Measurements from ENCODE around the gene HPCAL1. TPM values are rescaled to one million over a fixed set of nuclear protein-coding genes. Genes with fewer than 3 reads are reported as not detected.
A peak's percentile ranks its signal among the peaks of the same experiment; 100 is the strongest.

HPCAL1 gene
- total and polyA plus RNA-seq, 2 experiments from 2014 or later, result 8.3 to 25.4 TPM

- Mint-ChIP-seq H3K4me3 (peak overlapping the region; percentile 75), H3K36me3 (ENCODE audit: low read depth) (peaks cover 14% of the 10 kb centered on the region), H3K9me3 (no peaks in the 10 kb centered on the region; the same call in 2 of the 3 replicates), H3K27ac (no peak overlapping the region), H3K4me1 (peaks cover 14% of the 10 kb centered on the region), H3K27me3 (ENCODE audit: insufficient read depth, low read depth, poor library complexity) (peaks cover 18% of the 10 kb centered on the region)
- Histone ChIP-seq H3K27ac (ENCODE audit: low read depth) (no peak overlapping the region), H4K20me1 (replicated peaks; ENCODE audit: insufficient read depth) (0 out of 2 replicates have a peak, but pooled peaks cover 11% of the 10 kb centered on the region), H3K36me3 (ENCODE audit: insufficient read depth) (peaks cover under 1% of the 10 kb centered on the region; the same call in 1 of the 2 replicates), H3K9me2 (ENCODE audit: insufficient read depth) (no peaks in the 10 kb centered on the region), H2AFZ (no peak overlapping the region), H3K4me1 (ENCODE audit: insufficient read depth) (peaks cover 5% of the 10 kb centered on the region), H3K4me3 (peak overlapping the region; percentile 54; the same call in 1 of the 2 replicates), H3K4me2 (peak overlapping the region; percentile 81), H3F3A (replicated peaks; ENCODE audit: low read depth) (no peaks in the 10 kb centered on the region), H3K27me3 (ENCODE audit: insufficient read depth) (peaks cover 25% of the 10 kb centered on the region), H3K79me2 (replicated peaks; ENCODE audit: insufficient read depth) (peaks cover 28% of the 10 kb centered on the region)
- DNase-seq (ENCODE audit: low spot score), result no peak
- TF ChIP-seq EZH2phosphoT487 (IDR thresholded peaks at IDR 0.05; ENCODE audit: unreplicated experiment) (no peak), POLR2AphosphoS5 (IDR thresholded peaks at IDR 0.05; ENCODE audit: low read depth) (no peak), STAT1 (IDR thresholded peaks at IDR 0.05; ENCODE audit: unreplicated experiment) (no peak), CREB1 (CRISPR knock-in tag; IDR thresholded peaks at IDR 0.05; ENCODE audit: low read depth) (no peak), ZNF462 (CRISPR knock-in tag; IDR thresholded peaks at IDR 0.05) (no peak), ETS1 (IDR thresholded peaks at IDR 0.05) (no peak), CTCF (conservative IDR thresholded peaks at IDR 0.05; ENCODE audit: low read depth in 2 of 2) (no peak), NANOG (IDR thresholded peaks at IDR 0.05; ENCODE audit: borderline replicate concordance) (no peak), JUNB (IDR thresholded peaks at IDR 0.05; ENCODE audit: unreplicated experiment) (no peak)
- TF ChIP-seq, protein P1, sequence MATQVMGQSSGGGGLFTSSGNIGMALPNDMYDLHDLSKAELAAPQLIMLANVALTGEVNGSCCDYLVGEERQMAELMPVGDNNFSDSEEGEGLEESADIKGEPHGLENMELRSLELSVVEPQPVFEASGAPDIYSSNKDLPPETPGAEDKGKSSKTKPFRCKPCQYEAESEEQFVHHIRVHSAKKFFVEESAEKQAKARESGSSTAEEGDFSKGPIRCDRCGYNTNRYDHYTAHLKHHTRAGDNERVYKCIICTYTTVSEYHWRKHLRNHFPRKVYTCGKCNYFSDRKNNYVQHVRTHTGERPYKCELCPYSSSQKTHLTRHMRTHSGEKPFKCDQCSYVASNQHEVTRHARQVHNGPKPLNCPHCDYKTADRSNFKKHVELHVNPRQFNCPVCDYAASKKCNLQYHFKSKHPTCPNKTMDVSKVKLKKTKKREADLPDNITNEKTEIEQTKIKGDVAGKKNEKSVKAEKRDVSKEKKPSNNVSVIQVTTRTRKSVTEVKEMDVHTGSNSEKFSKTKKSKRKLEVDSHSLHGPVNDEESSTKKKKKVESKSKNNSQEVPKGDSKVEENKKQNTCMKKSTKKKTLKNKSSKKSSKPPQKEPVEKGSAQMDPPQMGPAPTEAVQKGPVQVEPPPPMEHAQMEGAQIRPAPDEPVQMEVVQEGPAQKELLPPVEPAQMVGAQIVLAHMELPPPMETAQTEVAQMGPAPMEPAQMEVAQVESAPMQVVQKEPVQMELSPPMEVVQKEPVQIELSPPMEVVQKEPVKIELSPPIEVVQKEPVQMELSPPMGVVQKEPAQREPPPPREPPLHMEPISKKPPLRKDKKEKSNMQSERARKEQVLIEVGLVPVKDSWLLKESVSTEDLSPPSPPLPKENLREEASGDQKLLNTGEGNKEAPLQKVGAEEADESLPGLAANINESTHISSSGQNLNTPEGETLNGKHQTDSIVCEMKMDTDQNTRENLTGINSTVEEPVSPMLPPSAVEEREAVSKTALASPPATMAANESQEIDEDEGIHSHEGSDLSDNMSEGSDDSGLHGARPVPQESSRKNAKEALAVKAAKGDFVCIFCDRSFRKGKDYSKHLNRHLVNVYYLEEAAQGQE (IDR thresholded peaks at IDR 0.05; ENCODE audit: unreplicated experiment), result no peak
- ATAC-seq, result no peak
Measured at GRCh38 chr2:10449486-10449831, 146.8 kb downstream of the HPCAL1 start.

Data from GM23338 (cell line).